CD4-positive, alpha-beta T cell (primary cell): Measurements from ENCODE around the gene TAGLN3. TPM values are rescaled to one million over a fixed set of nuclear protein-coding genes. Genes with fewer than 3 reads are reported as not detected.

ENCODE experiments used
- ATAC-seq: fragments of 200-7000 bp; cut with Tn5 transposase; one replicate; pipeline ENCODE4 v1.10.0; 2022; ENCODE audit warnings: mild to moderate bottlenecking; ENCODE audit not compliant: poor library complexity
- CTCF ChIA-PET: fragments of 350-600 bp; sonication (Branson Sonifier 250); formaldehyde crosslinking; loops from one replicate; lab custom pipeline; 2021; ENCODE audit warnings: antibody characterized with exemption, inconsistent platforms; lab: Charles Lee
- POLR2A ChIA-PET: fragments of 350-600 bp; sonication (Branson Sonifier 250); formaldehyde crosslinking; loops from one replicate; lab custom pipeline; 2021; ENCODE audit warnings: antibody characterized with exemption, inconsistent platforms; lab: Charles Lee
- DNase-seq, 14 experiments: peaks; one replicate each; pipeline ENCODE4 v3.0.0-alpha.2; 2013 to 2020; ENCODE audit warnings: mixed read lengths in 2 of 14
- H3K27ac ChIP-seq, 2 donors: one replicate each; pipeline versions ENCODE4 v1.5.1 to v1.7.0; 2013; ENCODE audit warnings: low read length in 2 of 2, low read depth in 1 of 2, mild to moderate bottlenecking in 1 of 2
- H3K27me3 ChIP-seq, 2 experiments: 1 replicate in 1 of 2; 2 replicates in 1 of 2; pipeline versions ENCODE4 v1.6.1 to v1.7.0; 2013; ENCODE audit warnings: low read length in 2 of 2, control low read depth in 1 of 2, mild to moderate bottlenecking in 1 of 2, moderate library complexity in 1 of 2; ENCODE audit not compliant: insufficient read depth in 2 of 2, control insufficient read depth in 1 of 2
- H3K36me3 ChIP-seq: one replicate; pipeline ENCODE4 v1.6.1; 2013; ENCODE audit warnings: low read length, control low read depth; ENCODE audit not compliant: insufficient read depth
- H3K4me1 ChIP-seq: one replicate; pipeline ENCODE4 v1.6.1; 2013; ENCODE audit warnings: low read length, control low read depth; ENCODE audit not compliant: insufficient read depth
- H3K4me3 ChIP-seq: one replicate; pipeline ENCODE4 v1.5.1; 2013; ENCODE audit warnings: mild to moderate bottlenecking, low read length, moderate library complexity
- H3K9me3 ChIP-seq, 2 experiments: 1 replicate in 1 of 2; 2 replicates in 1 of 2; pipeline versions ENCODE4 v1.6.1 to v1.7.0; 2013; ENCODE audit warnings: low read length in 2 of 2, mild to moderate bottlenecking in 2 of 2, control low read depth in 1 of 2, moderate library complexity in 1 of 2; ENCODE audit not compliant: control insufficient read depth in 1 of 2, insufficient read depth in 1 of 2
- H3K27ac Mint-ChIP-seq: one replicate; pipeline ENCODE4 v1.8.0; 2020; ENCODE audit warnings: mixed read lengths
- H3K27me3 Mint-ChIP-seq: one replicate; pipeline ENCODE4 v1.8.0; 2021; ENCODE audit warnings: mixed read lengths
- H3K36me3 Mint-ChIP-seq: one replicate; pipeline ENCODE4 v1.8.0; 2021; ENCODE audit warnings: low read depth, mixed read lengths
- H3K4me1 Mint-ChIP-seq: one replicate; pipeline ENCODE4 v1.8.0; 2021; ENCODE audit warnings: low read depth, mixed read lengths
- H3K4me3 Mint-ChIP-seq: one replicate; pipeline ENCODE4 v1.8.0; 2020; ENCODE audit warnings: mild to moderate bottlenecking, mixed read lengths
- H3K9me3 Mint-ChIP-seq: one replicate; pipeline ENCODE4 v1.8.0; 2020; ENCODE audit warnings: mixed read lengths
- CTCF ChIP-seq: fragments of 200-600 bp; IDR thresholded peaks from one replicate; pipeline ENCODE4 v1.8.0; 2022; ENCODE audit warnings: antibody characterized with exemption, mild to moderate bottlenecking
- intact Hi-C, 2 experiments: fragments of 100-400 bp; cut with DNase I in 1 of 2; cut with micrococcal nuclease in 1 of 2; formaldehyde crosslinking; loops; one replicate each; pipeline versions ENCODE4 v1.15.1 to v1.9.0; 2023 to 2025; cut with DNase I, micrococcal nuclease
- total RNA-seq, 174 experiments: library from RNA in 2 of 174; stranded (reverse) in 2 of 174; gene quantifications; one replicate each; pipeline ENCODE4 v1.2.3 and lab custom pipeline; 2021 to 2026

Gene TAGLN3
- total RNA-seq, 2 experiments from 2014 or later: 0.28 TPM; not detected in 1

- H3K27me3 Mint-ChIP-seq: no peaks in the 10 kb centered on the region
- Histone ChIP-seq H3K27ac (no peak overlapping the region), H3K36me3 (no peaks in the 10 kb centered on the region), H3K27me3 (no peaks in the 10 kb centered on the region), H3K4me1 (peaks cover 4% of the 10 kb centered on the region), H3K4me3 (no peak overlapping the region), H3K9me3 (no peaks in the 10 kb centered on the region)
- H3K36me3 Mint-ChIP-seq: peaks cover 9% of the 10 kb centered on the region
- TF ChIP-seq CTCF: no peak
- H3K4me3 Mint-ChIP-seq: no peak overlapping the region
- ChIA-PET POLR2A (interaction anchor here (0.6 kb wide), 1 partner anchor 269 kb away, joined by 3 read pairs; no protein-coding TSS in a partner anchor), CTCF (interaction anchor here (1.0 kb wide), 1 partner anchor 39 kb away, joined by 3 read pairs; no protein-coding TSS in a partner anchor)
- peaks cover 16% of the 10 kb centered on the region for H3K4me1 Mint-ChIP-seq
- no peak for DNase-seq
- no peak overlapping the region for H3K27ac Mint-ChIP-seq
- H3K9me3 Mint-ChIP-seq: no peaks in the 10 kb centered on the region
- no peak for ATAC-seq
- intact Hi-C loops: loop anchor here (2.0 to 10.0 kb wide), 5 partner anchors 37 to 900 kb away; partner anchors contain the start of genes CD96 (in 1 of the 2) and NECTIN3 (in 1 of the 2)
Observed at GRCh38 chr3:111975131-111975530, 23.6 kb upstream of the TAGLN3 start.

GRCh38 chr3:111976254-111976653, 22.5 kb upstream of the TAGLN3 start:
- POLR2A ChIA-PET: no interaction called here
- H3K4me3 Mint-ChIP-seq: no peak overlapping the region
- no peak for TF ChIP-seq CTCF
- Histone ChIP-seq H3K4me1 (peaks cover 11% of the 10 kb centered on the region), H3K36me3 (no peaks in the 10 kb centered on the region), H3K4me3 (no peak overlapping the region), H3K27ac (no peak overlapping the region), H3K9me3 (no peaks in the 10 kb centered on the region), H3K27me3 (no peaks in the 10 kb centered on the region)
- ATAC-seq (no peak), DNase-seq (no peak)
- H3K4me1 Mint-ChIP-seq: peaks cover 27% of the 10 kb centered on the region
- intact Hi-C loops: loop anchor here (5.0 to 10.0 kb wide), 4 partner anchors 36 to 901 kb away; partner anchors contain the start of genes CD96 (in 1 of the 2) and NECTIN3 (in 1 of the 2)
- H3K9me3 Mint-ChIP-seq: no peaks in the 10 kb centered on the region
- CTCF ChIA-PET: interaction anchor here (3.6 kb wide), 1 partner anchor 8 kb away, joined by 16 read pairs; no protein-coding TSS in a partner anchor
- H3K27me3 Mint-ChIP-seq: no peaks in the 10 kb centered on the region
- peaks cover 9% of the 10 kb centered on the region for H3K36me3 Mint-ChIP-seq
- no peak overlapping the region for H3K27ac Mint-ChIP-seq

- H3K36me3 Mint-ChIP-seq: peaks cover 26% of the 10 kb centered on the region
- Histone ChIP-seq H3K4me3 (peak within 1 kb of the TSS; percentile 75), H3K36me3 (peaks cover 3% of the 10 kb centered on the region), H3K9me3 (no peaks in the 10 kb centered on the region), H3K27ac (peak within 1 kb of the TSS; percentile 56 to 74), H3K27me3 (no peaks in the 10 kb centered on the region), H3K4me1 (peaks cover 11% of the 10 kb centered on the region)
- POLR2A ChIA-PET: interaction anchor here (0.6 to 2.4 kb wide), 31 partner anchors 8 to 1596 kb away, joined by 3 to 41 read pairs (median 5); partner anchors contain the start of genes ATG3, CD200R1, PHLDB2 and SLC35A5
- no peak for TF ChIP-seq CTCF
- peaks cover 49% of the 10 kb centered on the region for H3K4me1 Mint-ChIP-seq
- H3K27ac Mint-ChIP-seq: peak within 1 kb of the TSS; percentile 94
- no peaks in the 10 kb centered on the region for H3K27me3 Mint-ChIP-seq
- H3K9me3 Mint-ChIP-seq: no peaks in the 10 kb centered on the region
- intact Hi-C loops: loop anchor here (5.0 to 10.0 kb wide), 4 partner anchors 33 to 904 kb away; partner anchors contain the start of genes CD96 (in 1 of the 2) and NECTIN3 (in 1 of the 2)
- CTCF ChIA-PET: interaction anchor here (1.1 to 3.6 kb wide), 5 partner anchors 10 to 312 kb away, joined by 3 to 16 read pairs (median 5); no protein-coding TSS in a partner anchor
- peak; percentile 93 to 99 (median 97) for DNase-seq
- peak; percentile 93 for ATAC-seq
- H3K4me3 Mint-ChIP-seq: peak within 1 kb of the TSS; percentile 95
Observed at GRCh38 chr3:111978583-111979433, 19.9 kb upstream of the TAGLN3 start, which contains the start of gene ABHD10. ABHD10 (plus strand) TSS chr3:111979026; CDS start chr3:111979062, 36 bp downstream.
